Measurements from ENCODE around the gene PPP6R2.

The PPP6R2 gene

DNA sequence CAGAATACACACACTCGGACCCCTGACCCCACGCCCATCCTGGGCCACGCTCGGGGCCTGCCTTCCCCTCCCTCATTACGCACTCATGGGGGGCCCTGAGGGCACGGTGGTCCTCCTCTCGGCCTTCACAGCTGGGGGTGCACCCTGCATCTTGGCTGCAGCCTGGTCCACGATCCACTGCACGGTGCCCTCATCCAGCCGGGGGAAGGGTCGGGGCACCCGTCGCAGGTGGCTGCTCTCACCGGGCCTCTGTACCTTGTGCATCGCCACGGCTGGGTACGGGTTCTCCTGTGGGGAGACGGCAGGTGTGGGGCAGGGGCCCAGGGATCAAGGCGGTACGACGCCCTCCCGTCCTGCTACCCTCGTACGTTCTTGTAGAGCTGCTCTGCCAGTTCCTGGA is 121.3 kb downstream of the PPP6R2 start (continued):
- TF ChIP-seq, protein P1, sequence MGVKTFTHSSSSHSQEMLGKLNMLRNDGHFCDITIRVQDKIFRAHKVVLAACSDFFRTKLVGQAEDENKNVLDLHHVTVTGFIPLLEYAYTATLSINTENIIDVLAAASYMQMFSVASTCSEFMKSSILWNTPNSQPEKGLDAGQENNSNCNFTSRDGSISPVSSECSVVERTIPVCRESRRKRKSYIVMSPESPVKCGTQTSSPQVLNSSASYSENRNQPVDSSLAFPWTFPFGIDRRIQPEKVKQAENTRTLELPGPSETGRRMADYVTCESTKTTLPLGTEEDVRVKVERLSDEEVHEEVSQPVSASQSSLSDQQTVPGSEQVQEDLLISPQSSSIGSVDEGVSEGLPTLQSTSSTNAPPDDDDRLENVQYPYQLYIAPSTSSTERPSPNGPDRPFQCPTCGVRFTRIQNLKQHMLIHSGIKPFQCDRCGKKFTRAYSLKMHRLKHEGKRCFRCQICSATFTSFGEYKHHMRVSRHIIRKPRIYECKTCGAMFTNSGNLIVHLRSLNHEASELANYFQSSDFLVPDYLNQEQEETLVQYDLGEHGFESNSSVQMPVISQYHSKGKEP (tag by site-specific recombination; IDR thresholded peaks at IDR 0.05): no peak
- TF ChIP-seq SP3 (tag by site-specific recombination; IDR thresholded peaks at IDR 0.05) (no peak), ZBTB48 (tag by site-specific recombination; IDR thresholded peaks at IDR 0.05) (no peak), GLIS2 (tag by site-specific recombination; IDR thresholded peaks at IDR 0.05) (peak; percentile 33; the same call in 1 of the 2 replicates), ZNF76 (tag by site-specific recombination; IDR thresholded peaks at IDR 0.05; ENCODE audit: borderline replicate concordance, low read depth) (no peak)
- TF ChIP-seq, protein P2, sequence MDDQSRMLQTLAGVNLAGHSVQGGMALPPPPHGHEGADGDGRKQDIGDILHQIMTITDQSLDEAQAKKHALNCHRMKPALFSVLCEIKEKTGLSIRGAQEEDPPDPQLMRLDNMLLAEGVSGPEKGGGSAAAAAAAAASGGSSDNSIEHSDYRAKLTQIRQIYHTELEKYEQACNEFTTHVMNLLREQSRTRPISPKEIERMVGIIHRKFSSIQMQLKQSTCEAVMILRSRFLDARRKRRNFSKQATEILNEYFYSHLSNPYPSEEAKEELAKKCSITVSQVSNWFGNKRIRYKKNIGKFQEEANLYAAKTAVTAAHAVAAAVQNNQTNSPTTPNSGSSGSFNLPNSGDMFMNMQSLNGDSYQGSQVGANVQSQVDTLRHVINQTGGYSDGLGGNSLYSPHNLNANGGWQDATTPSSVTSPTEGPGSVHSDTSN (CRISPR knock-in tag; IDR thresholded peaks at IDR 0.05): 0 out of 2 replicates have a peak, but pooled peaks have one; percentile 35
- TF ChIP-seq, protein P3, sequence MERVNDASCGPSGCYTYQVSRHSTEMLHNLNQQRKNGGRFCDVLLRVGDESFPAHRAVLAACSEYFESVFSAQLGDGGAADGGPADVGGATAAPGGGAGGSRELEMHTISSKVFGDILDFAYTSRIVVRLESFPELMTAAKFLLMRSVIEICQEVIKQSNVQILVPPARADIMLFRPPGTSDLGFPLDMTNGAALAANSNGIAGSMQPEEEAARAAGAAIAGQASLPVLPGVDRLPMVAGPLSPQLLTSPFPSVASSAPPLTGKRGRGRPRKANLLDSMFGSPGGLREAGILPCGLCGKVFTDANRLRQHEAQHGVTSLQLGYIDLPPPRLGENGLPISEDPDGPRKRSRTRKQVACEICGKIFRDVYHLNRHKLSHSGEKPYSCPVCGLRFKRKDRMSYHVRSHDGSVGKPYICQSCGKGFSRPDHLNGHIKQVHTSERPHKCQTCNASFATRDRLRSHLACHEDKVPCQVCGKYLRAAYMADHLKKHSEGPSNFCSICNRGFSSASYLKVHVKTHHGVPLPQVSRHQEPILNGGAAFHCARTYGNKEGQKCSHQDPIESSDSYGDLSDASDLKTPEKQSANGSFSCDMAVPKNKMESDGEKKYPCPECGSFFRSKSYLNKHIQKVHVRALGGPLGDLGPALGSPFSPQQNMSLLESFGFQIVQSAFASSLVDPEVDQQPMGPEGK (tag by site-specific recombination; IDR thresholded peaks at IDR 0.05): no peak

- ChIA-PET POLR2A (interaction anchor here (0.5 to 1.5 kb wide), 2 partner anchors 42 to 1153 kb away, joined by 3 to 4 read pairs; partner anchors contain the start of gene LMF2), CTCF (no interaction called here)
- TF ChIP-seq ZFHX2 (tag by site-specific recombination; conservative IDR thresholded peaks at IDR 0.05): peak; percentile 57
- TF ChIP-seq OSR2 (tag by site-specific recombination; IDR thresholded peaks at IDR 0.05): peak; percentile 36; the same call in 1 of the 2 replicates
- 0 out of 2 replicates have a peak, but pooled peaks have one; percentile 23 for TF ChIP-seq GLIS2 (tag by site-specific recombination; IDR thresholded peaks at IDR 0.05)
- TF ChIP-seq, protein P4, sequence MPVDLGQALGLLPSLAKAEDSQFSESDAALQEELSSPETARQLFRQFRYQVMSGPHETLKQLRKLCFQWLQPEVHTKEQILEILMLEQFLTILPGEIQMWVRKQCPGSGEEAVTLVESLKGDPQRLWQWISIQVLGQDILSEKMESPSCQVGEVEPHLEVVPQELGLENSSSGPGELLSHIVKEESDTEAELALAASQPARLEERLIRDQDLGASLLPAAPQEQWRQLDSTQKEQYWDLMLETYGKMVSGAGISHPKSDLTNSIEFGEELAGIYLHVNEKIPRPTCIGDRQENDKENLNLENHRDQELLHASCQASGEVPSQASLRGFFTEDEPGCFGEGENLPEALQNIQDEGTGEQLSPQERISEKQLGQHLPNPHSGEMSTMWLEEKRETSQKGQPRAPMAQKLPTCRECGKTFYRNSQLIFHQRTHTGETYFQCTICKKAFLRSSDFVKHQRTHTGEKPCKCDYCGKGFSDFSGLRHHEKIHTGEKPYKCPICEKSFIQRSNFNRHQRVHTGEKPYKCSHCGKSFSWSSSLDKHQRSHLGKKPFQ (tag by site-specific recombination; IDR thresholded peaks at IDR 0.05): no peak
- no peak for TF ChIP-seq ZNF423 (tag by site-specific recombination; IDR thresholded peaks at IDR 0.05)
- peak; percentile 53; the same call in 1 of the 2 replicates for TF ChIP-seq EGR2 (tag by site-specific recombination; IDR thresholded peaks at IDR 0.05; ENCODE audit: low read depth)
- peaks cover 0 to 90% of the 10 kb centered on the region in 2 experiments; a peak in 2 of 3 replicates for H3K36me3 ChIP-seq (ENCODE audit: control insufficient read depth in 2 of 2, insufficient read depth in 1 of 2, low read length in 2 of 2)
- no peak overlapping the region for H3K27ac ChIP-seq (ENCODE audit: extremely low read depth, low read depth, low read length)
- H3K4me1 ChIP-seq (ENCODE audit: control insufficient read depth, insufficient read depth, low read length): peaks cover 7% of the 10 kb centered on the region
- H3K4me3 ChIP-seq (ENCODE audit: low read depth, low read length): no peak overlapping the region
- no peaks in the 10 kb centered on the region for H3K9me3 ChIP-seq (ENCODE audit: control insufficient read depth, insufficient read depth, low read depth, low read length)
These were observed 122.2 kb downstream of the PPP6R2 start for GRCh38 chr22:50465066-50465930.

- H3K36me3 ChIP-seq (ENCODE audit: control insufficient read depth in 2 of 2, insufficient read depth in 1 of 2, low read length in 2 of 2): peaks cover 0 to 86% of the 10 kb centered on the region in 2 experiments; a peak in 2 of 3 replicates
- no peaks in the 10 kb centered on the region for H3K9me3 ChIP-seq (ENCODE audit: control insufficient read depth, insufficient read depth, low read depth, low read length)
- H3K27ac ChIP-seq (ENCODE audit: extremely low read depth, low read depth, low read length): no peak overlapping the region
- H3K4me3 ChIP-seq (ENCODE audit: low read depth, low read length): no peak overlapping the region
- ChIA-PET CTCF (interaction anchor here (1.2 to 1.4 kb wide), 2 partner anchors 31 to 96 kb away, joined by 3 read pairs; no protein-coding TSS in a partner anchor), POLR2A (interaction anchor here (0.8 to 1.9 kb wide), 2 partner anchors 15 to 58 kb away, joined by 3 to 4 read pairs; partner anchors contain the start of gene SCO2)
- TF ChIP-seq TRIM28 (IDR thresholded peaks at IDR 0.05; ENCODE audit: borderline replicate concordance, low read length): no peak
- no peak for TF ChIP-seq ZNF629 (tag by site-specific recombination; IDR thresholded peaks at IDR 0.05)
- no peak for TF ChIP-seq ZXDB (tag by site-specific recombination; IDR thresholded peaks at IDR 0.05)
- TF ChIP-seq ZFP69B (tag by site-specific recombination; IDR thresholded peaks at IDR 0.05): no peak
- no peak for TF ChIP-seq SALL2 (tag by site-specific recombination; IDR thresholded peaks at IDR 0.05; ENCODE audit: borderline replicate concordance)
- no peak for TF ChIP-seq TCF7L2 (IDR thresholded peaks at IDR 0.05; ENCODE audit: borderline replicate concordance, low read depth, low read length)
- no peak for TF ChIP-seq ZNF529 (tag by site-specific recombination; IDR thresholded peaks at IDR 0.05; ENCODE audit: insufficient replicate concordance)
- TF ChIP-seq ZSCAN4 (tag by site-specific recombination; IDR thresholded peaks at IDR 0.05): no peak
- no peak for TF ChIP-seq ZNF19 (tag by site-specific recombination; IDR thresholded peaks at IDR 0.05; ENCODE audit: low read depth)
- no peak for TF ChIP-seq ZNF571 (tag by site-specific recombination; IDR thresholded peaks at IDR 0.05)
- TF ChIP-seq HOXC10 (CRISPR knock-in tag; IDR thresholded peaks at IDR 0.05): no peak
- H3K4me1 ChIP-seq (ENCODE audit: control insufficient read depth, insufficient read depth, low read length): peaks cover 16% of the 10 kb centered on the region
These were observed 124.2 kb downstream of the PPP6R2 start for GRCh38 chr22:50467341-50467740.
